HG03135 (cell line): ENCODE data around the gene EEF1G.
"Not testable (repeated sequence)": the region's sequence is repeated elsewhere in the genome, so short reads cannot be mapped to it uniquely, and the experiment has no call there.

Experiments used
- ATAC-seq: cut with Tn5 transposase; IDR thresholded peaks from one replicate; pipeline ENCODE4 v1.9.1; 2021; ENCODE audit warnings: mild to moderate bottlenecking, moderate library complexity; ENCODE audit not compliant: unreplicated experiment

The EEF1G gene

GRCh38 chr11:62556108-62556874, 17.4 kb downstream of the EEF1G start:
- ATAC-seq: peak; percentile 31

- ATAC-seq: peak; percentile 37
Observed at GRCh38 chr11:62555464-62556107, 18.1 kb downstream of the EEF1G start.

GRCh38 chr11:62554387-62555167, 19.1 kb downstream of the EEF1G start:
- ATAC-seq: no peak

- no peak for ATAC-seq
Observed at GRCh38 chr11:62553839-62554361, 19.8 kb downstream of the EEF1G start.

- no peak for ATAC-seq
Observed at GRCh38 chr11:62553080-62553838, 20.4 kb downstream of the EEF1G start.

- ATAC-seq: no peak
Observed at GRCh38 chr11:62552485-62553079, 21.1 kb downstream of the EEF1G start.

GRCh38 chr11:62550478-62550877, 23.2 kb downstream of the EEF1G start:
- ATAC-seq: not testable (repeated sequence)

GRCh38 chr11:62548545-62549335, 25.0 kb downstream of the EEF1G start:
- no peak for ATAC-seq

GRCh38 chr11:62547691-62548281, 25.9 kb downstream of the EEF1G start:
- no peak for ATAC-seq

- ATAC-seq: no peak
Observed at GRCh38 chr11:62546929-62547625, 26.6 kb downstream of the EEF1G start.

GRCh38 chr11:62546244-62546928, 27.3 kb downstream of the EEF1G start, which contains the start of gene AHNAK:
AHNAK (minus strand) TSS chr11:62546806; CDS start chr11:62536098, 10,708 bp downstream.
- ATAC-seq: no peak

- no peak for ATAC-seq
Observed at GRCh38 chr11:62545437-62546243, 28.1 kb downstream of the EEF1G start.

- ATAC-seq: no peak
Observed at GRCh38 chr11:62544581-62545436, 28.9 kb downstream of the EEF1G start.

- ATAC-seq: no peak
Observed at GRCh38 chr11:62543680-62544444, 29.8 kb downstream of the EEF1G start.
